SK-N-DZ (cell line): ENCODE data around the gene ZNHIT2.

Experiments used
- DNase-seq: peaks from one replicate; pipeline ENCODE4 v3.0.0-alpha.2; 2015; ENCODE audit warnings: low spot score
- small RNA-seq, 2 experiments: library from RNA; depleted of rRNA; stranded (forward); fragments of <200 nt; gene quantifications; one replicate each; pipeline ENCODE3, GENCODE V24; 2014

The ZNHIT2 gene

DNA sequence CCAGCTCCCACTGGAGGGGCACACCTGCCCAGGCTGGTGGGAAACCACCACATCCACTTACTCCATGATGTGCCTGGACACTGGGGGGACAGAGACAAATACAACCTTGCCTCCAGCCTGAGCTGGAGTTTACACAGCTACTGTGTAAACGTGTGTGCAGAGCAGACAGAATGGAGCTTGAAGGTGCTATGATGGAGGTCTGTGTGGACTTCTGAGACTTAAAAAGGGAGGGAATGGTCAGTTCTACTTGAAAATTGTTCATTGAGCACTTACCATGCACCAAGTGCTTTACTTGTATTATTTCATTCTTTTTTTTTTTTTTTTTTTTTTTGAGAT is 44.9 kb downstream of the ZNHIT2 start:
- no peak for DNase-seq

DNA sequence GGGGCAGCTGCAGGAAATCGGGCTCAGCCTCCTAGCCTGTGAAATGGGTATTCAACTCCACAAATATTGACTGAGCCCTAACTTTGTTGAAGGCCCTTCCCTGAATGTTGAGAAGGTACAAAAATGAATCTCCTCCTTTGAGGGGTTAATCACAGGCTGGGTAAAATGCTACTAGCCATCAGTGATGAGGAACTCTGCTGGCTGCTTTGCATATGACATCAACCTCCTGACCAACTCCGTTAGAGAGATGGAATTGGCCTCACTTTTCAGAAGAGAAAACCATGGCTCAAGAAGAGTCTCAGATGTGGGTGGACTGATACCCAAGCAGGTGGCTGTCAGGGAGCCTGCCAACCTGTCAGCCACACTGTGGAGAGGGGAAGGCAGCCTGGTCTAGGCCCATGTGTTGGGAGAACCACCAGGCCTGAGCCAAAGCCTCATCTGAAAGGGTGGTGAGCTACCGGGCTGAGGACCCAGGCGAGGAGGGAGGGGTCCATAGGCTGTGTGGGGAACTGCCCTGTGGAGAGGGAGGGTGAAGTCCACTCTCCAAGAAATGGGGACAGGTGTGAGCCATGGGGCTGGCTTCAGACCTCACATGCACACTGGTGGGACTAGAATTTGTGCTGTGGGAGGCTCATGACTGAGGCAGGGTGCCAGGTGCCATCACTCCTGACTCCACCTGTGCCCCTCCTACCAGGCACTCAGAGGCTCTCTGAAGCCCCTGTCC is 45.4 kb downstream of the ZNHIT2 start:
- DNase-seq = no peak

DNA sequence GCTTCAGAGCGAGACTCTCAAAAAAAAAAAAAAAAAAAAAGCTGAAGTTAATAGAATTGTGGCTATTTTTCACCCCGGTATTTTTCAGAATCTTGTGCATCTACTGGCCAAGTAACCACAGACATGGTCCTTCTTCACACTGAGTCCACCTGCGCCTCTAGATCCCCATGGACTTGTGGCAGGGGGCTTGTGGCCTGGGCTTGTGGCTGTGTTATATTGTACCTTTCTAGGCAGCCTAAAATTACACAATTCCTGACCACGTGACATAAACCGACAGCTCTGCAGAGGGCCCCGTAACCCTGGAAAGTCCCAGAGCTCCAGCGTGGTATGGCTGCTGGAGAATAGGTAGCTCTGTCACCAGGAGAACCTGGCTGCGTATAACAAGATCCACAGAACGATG is 48.3 kb downstream of the ZNHIT2 start:
- no peak for DNase-seq

DNA sequence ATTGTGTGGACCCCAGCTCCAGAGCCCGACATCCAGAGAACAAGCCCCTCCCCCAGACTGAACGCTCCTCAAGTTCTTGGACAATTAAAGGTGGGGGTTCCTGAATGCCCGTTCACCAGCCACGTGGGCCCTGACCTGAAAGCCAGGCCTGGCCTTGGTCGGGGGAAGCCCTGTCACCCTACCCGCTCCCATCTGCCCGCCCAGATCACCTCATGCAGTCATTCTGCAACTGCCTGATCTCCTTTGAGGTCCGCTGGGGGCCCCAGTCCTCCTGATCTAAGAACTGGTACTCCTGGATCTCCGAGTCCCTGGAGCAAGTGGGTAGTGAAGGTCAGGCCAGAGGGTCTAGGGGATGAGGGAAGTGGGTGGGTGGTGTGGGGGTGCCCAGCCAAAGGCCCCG is 50.1 kb downstream of the ZNHIT2 start:
- DNase-seq = no peak

DNA sequence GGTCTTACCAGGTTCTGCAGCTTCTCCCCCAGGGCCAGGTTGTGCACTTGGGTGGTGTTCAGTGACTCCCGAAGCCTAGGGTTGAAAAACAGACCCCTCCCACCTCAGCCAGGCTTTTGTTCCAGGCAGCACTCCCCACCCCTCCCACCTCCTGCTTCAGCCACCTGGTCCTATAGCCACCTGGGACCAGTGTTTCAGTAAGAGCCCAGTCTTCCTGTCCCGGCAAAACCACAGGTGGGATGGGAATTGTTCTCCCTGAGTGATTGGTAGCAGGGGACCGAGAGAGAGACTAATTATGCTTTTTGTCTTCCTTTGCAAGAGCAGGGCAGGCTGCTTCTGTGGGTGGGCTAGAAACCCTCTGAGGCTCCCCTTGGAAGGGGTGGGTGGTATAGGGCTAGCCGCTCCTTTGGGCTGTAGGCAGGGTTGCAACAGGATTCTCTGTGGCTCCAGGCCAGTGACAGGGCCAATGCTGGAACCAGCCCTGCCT is 50.7 kb downstream of the ZNHIT2 start:
- DNase-seq = peak; percentile 51

Small RNAs within 50 kb of the gene (small RNA-seq; reads per million reads assigned to genes)
- gene HIGD1AP10 = 0 reads per million in 2 experiments
- 0 reads per million in 2 experiments for gene PDCL2P2
- 17.7 to 22.0 reads per million in 2 experiments for gene RNU2-23P
